HG03064 (cell line): ENCODE results near the gene BEND5.

ENCODE experiments used
- ATAC-seq: cut with Tn5 transposase; IDR thresholded peaks from one replicate; pipeline ENCODE4 v1.9.1; 2021; ENCODE audit warnings: low read depth; ENCODE audit not compliant: unreplicated experiment

BEND5 gene, protein sequence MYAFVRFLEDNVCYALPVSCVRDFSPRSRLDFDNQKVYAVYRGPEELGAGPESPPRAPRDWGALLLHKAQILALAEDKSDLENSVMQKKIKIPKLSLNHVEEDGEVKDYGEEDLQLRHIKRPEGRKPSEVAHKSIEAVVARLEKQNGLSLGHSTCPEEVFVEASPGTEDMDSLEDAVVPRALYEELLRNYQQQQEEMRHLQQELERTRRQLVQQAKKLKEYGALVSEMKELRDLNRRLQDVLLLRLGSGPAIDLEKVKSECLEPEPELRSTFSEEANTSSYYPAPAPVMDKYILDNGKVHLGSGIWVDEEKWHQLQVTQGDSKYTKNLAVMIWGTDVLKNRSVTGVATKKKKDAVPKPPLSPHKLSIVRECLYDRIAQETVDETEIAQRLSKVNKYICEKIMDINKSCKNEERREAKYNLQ

DNA sequence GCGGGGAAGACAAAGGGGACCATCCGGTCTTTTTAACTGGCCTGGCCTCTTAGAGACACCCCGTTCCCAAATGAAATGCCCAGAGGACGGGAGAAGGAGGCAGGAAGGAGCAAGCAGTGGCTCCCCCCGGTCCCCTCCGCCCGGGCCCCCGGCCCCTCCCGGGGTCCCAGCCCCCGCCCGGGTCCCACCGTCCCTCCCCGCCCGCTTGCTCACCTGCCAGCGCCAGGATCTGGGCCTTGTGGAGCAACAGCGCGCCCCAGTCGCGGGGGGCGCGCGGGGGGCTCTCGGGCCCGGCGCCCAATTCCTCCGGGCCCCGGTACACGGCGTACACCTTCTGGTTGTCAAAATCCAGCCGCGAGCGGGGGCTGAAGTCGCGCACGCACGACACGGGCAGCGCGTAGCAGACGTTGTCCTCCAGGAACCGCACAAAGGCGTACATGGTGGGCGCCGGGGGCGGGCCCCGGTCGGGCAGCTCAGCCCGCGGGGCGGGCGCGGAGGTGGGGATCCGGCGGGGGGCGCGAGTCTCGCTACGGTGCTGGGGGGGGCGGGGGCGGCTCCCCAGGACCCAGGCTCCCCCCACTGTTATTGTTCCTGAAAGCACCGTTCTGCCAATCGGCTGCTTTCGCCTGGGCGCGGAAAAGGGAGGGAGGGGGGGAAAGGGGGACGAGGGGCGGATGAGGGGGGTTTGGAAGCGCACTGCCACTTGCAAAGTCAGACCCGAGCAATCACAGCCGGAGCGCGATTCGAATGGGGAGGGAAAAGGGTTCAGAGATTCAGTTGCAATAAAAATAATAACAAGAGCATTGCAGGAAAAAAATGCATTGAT, at the start of gene BEND5:
TSS of gene BEND5 (minus strand) at position 499 of the 826 bp plus-strand sequence. CDS start at position 439, 60 bp downstream.
- ATAC-seq: no peak

DNA sequence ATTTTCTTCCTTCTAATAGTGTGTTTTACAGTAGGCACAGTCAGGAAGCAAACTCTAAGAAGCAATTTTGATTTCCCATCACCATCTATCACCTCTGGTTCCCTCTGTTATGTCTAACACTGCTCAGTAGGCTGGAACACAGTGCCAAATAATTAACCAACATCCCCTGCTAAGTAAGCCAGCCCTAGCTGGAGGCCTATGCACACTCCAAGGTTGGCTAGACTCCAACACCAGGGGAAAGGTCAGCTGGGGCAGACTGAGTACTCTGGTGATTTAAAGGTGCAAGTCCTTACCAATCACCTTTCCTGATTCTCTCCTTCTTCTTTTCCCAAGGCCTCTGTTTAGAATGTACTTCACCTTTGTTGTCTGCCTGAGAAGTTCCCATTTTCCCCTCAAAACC, 46.5 kb upstream of the BEND5 start:
- no peak for ATAC-seq

DNA sequence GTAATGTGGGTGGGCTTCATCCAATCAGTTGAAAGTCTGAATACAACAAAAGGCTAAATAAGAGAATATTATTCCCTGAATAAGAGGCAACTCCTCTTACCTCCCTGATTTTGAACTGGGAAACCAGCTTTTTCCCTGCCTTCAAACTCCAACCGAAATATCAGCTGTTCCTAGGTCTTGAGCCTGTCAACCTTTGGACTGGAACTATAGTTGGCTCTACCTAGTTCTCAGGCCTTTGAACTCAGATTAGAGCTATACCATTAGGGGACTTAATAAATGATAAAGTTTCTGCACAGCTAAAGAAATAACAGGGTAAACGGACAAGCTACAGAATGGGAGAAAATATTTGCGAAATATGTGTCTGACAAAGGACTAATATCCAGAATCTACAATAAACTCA, 43.8 kb upstream of the BEND5 start:
- ATAC-seq: no peak

DNA sequence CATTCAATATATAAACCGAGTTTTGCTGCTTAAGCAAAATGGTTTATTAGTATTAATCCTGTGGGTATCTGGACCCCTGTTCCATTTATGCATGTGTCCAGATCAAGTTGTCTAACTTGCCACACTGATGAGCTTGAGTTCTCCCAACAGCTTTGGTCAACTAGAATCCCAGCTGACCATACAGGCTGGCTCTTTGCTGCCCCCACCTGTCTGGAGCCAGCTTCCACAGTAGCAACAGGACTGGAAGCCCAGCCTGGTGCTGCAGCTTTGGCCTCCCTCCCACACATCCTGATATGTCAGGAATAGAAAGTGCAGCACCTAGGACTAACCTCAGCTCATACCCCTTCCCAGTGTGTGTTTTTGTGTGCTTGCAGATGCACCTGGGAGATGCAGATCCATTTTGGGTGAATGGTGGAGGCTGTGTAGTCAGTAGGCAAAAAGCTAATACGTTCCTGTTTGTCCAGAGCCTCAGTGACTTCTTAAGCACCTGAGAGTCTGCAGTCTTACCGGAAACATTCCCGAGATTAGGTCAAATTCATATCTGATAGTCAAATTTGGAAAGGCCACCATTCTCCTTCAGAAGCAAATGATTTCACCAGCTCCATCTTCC, 40.9 kb upstream of the BEND5 start:
- no peak for ATAC-seq

DNA sequence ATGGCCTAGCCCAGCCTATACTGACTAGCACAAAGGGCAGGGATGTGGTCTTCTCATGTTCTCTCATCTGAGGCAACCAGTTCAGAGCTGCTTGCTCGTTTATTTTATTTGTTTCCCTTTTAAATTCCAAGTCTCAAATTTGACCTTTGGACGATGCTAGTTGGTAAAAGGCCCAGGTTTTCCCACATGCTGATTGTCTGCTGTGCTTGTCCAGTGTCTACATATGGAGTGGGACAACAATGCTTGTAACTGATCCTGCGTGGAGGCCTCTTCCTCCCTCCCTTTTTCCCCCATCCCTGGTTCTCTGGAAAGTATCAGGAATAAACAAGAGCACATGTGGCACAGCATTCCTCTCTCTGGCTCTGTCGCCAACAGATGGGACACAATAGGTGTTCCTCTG, 34.0 kb upstream of the BEND5 start:
- no peak for ATAC-seq

DNA sequence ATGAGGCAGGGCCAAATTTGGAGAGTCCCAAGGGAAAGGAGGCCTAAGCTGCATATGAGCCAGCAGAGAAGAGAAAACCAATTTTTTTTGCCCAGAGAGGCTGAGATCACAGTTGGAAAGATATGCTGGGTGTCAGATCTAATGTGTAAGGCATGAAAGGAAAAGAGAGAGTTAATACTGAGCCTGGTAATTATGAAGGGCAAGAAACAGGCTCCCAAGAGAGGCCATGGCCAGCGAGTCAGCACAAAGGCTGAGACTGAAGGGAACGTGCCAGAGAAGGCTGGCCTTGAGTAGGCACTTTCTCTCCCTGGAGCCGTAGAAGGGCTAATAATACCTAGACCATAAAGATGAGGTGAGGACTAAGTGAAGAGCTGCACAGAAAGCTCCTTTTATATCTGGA, 31.8 kb upstream of the BEND5 start:
- ATAC-seq: no peak

DNA sequence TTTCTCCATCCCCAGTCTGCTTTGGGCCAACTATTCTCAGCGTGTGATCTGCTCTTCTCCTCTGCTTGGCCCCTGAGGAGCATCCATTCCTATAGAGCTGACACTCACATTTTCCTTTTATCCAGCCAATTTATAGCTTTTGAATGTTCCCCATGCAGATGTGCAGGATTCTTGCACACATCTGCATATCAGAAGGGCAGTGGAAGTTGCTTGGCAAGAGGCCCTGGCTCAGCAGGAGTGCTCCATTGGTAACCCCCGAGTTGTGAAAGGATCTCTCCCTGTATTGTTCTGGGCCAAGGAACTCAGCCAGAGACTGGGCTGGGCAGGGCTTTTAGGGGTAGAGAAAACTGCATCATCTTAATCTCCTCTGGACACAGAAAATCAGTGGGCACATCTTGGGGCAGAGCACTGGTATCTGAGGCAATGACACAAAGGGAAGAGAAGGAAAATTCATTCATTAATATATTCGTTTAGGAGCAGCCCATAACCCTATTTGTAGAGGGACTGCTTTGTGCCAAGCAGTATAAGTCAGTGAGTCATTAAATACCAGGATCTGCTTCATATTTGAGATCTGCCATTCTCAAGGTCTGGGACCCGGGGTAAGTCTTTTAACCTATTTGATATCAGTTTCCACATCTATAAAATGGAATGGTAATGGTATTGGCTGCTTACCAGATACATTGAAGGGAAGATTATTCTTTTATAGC, 31.0 kb upstream of the BEND5 start:
- no peak for ATAC-seq

DNA sequence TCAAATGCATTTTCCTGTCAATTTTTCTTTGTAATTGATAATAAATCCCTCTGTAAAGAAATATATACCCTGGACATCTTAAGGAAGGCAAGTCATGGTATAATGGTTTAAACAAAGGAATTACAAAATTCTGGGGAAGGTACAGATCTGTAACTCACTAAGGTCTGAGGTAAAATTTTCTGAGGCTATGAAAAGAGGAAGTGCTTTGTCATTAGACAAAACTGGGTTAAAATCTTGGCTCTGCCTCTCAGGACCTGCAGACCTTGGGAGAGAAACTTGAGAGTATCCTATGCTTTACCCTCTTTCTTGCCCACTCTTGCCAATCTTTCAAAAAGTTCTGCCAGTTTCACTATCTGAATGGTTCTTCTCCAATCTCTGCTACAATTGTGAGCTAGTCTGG, 26.8 kb upstream of the BEND5 start:
- ATAC-seq: no peak

DNA sequence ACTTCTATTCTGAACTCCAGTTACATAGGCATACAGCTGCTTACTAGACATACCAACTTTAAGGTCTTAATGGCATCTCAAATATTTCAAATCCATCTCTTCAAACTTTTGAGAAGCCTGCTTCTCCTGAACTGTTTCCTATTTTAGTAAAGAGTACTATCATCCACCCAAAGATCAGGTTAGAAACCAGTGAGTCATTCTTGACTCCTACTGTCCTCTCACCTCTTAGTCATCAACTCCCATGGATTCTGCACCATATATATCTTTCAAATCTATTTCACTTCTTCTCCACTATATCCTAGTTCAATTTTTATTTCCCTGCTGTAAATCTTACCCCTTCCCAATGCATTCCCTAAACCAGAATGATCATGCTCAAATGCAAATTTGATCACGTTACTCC, 18.1 kb upstream of the BEND5 start:
- no peak for ATAC-seq

DNA sequence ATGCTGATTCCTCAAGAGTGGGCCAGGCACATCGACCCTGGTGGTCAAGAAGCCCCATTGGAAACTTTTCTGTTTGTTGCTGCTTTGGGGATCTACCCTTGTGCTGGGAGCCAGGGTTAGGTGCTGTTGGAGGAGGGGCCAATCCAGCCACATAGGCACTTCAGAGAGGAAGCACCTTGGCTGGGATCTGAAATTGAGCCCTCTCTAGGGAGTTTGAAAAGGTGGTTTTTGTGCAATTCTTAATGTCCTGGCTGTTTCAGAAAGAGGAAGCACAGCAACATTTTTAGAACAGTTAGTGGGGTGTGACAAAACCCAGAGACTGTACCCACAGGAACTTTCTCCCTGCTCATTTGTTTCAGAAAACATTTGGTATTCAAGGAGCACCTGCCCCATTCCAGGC, 17.2 kb upstream of the BEND5 start:
- peak; percentile 72 for ATAC-seq

DNA sequence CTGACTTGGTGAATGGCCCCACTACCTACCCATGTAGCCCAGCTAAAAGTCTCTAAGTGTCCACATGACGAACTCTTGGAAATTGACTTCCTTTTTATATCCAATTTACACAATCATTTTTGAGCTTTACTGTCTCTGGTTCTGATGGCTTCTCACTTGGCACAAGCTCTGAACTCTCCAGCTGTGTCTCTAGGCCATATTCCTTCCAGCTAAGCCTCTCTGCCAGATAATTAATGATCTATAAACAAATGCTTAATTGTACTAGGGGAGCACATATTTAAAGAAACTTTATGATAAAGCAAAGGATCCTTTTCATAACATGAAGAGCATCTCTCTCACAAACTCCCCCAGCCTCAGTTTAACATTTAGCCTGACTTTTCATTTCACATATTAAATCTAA, 16.3 kb upstream of the BEND5 start:
- ATAC-seq: no peak

DNA sequence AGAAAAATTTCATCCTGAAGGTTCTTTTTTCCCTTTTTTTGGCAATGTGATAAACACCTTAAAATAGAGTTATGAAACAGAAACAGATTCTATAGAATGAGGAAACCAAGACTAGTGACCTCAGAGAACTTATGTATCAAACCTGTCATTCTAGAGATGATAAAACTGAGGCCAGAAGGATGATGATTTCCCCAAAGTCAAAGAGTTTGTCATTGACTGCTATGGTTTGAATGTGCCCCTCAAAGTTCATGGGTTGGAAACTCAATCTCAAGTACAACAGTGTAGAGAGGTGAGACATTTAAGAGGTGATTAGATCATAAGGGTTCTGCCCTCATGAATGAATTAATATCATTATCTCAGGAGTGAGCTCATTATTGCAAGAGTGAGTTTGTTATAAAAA, 13.7 kb upstream of the BEND5 start:
- ATAC-seq: no peak

DNA sequence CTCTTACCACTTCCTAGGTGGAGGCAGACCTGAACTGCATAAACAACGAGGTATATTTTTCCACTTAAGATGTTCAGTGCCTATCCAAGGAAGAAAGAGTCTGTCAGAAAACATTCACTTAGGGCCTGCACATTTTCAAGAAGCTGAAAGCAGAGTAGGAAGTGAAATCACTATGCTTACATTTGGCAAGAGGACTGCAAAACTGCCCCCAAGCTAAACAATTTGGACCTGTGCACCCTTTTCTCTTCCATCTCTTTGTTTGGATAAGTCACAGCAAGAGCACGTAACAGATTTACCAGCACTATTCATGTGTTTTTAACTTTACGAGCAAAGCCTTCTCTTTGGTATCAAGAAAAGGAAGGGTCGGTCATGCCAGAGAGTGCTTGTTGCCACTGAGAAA, 13.2 kb upstream of the BEND5 start:
- ATAC-seq: no peak

DNA sequence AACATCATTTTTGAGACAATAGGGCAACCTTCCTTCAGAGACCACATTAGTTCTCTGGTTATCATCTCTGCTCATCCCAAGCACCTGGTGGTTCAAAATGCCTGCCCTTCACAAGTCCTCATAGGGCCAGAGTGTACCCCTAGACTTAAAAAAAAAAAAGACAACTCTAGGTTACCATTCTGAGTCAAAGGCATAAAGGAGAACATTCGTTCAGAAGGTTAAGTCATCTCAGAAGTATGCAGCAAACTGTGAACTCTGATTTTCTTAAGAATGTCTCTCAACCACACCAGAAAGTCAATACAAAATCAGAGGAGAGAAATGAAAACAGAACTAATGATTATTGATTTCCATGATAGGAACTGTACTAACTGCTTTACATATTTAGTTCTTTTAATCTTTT, 9.2 kb upstream of the BEND5 start:
- no peak for ATAC-seq

DNA sequence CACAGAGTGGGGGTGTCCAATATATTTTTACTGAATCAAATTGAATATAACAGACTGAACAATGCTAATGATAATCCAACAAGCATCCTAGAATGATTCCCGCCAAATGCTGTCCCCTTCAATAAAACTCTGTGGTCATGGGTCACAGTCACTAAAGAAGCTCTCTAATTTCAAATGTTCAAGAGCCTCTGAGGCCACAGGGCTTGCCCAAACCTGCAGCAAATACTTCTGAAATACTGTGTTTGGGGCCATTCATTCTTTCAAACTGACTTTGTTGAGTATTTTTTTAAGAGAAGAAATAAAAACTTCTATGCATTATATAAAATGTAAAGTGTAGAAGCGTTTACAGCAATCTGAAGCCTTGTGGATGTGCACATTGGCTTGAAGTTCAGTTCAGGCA, 7.6 kb upstream of the BEND5 start:
- no peak for ATAC-seq

DNA sequence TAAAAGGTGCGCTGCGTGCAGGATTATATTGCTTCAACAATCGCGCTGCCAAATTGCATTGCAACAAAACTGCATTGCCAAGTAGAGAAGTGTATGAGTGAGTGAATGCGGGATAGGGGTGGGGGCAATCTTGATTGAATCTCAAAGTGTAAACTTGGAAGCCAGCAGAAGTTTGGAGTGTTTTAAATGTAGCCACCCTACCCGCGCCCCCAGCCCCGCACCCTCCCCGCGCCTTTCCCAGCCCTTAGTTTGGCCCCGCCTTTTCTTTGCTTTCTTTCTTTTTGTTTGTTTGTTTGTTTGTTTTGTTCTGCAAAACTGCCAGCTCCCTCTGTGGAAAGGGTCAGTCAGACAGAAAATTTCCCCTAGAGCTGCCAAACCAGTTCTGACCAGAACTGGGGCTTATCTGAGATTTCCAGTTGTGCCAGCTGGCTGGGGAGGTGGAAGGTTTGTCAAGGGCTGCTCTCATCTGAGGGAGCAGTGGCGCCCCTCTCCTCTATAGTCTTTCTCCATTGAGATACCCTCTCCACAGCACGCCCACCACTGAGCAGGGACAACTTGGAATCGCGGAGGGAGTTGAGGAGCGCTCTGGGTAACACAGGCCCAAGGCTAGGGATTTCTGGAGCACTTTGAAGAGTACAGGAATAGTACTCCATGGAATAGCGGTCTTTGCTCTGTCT, 666 bp upstream of the BEND5 start:
- no peak for ATAC-seq

DNA sequence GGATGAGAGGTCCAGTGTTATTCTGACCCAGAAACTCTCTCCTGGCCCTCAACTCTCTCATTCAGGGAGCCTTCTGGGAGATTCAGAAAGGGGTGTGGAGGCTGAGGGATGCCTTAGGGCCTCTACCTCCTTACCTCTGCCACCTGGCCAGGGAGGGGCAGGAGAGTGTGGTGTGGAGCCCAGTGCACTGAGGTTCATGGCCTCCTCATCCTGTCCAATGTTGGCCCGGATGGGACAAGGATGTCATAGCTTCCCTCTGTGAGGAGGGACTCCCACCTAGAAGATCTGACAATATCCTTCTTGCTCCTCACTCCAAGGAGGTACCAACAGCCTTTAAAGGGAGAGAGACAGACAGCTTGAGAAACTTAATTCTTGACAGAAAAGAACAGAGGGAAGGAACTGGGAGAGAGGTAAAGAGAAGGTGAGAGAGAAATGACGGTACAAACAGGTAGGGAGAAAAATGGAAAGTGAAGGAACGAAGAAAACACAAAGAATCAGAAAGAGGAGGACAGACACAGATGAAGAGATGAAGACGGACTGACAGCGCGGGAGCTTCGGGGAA, 779 bp downstream of the BEND5 start:
- no peak for ATAC-seq

DNA sequence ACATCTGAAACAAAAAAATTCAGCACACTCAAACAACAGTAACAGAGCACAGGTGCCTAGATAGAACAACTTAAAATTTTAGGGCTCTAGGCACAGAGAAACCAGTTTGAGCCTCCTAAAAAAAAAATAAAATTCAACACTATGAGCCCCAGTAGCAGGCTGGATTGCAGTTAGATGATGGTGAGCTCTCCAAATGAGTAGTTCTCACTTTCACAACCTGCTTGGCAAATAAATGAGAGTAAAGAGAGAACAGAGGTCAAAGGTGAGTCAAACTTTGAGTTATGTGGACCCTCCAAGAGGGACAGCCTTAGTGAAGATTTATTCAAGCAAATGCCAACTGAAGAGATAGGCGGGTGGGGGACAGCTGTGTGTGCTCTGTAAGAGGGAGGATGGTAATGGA, 3.6 kb downstream of the BEND5 start:
- no peak for ATAC-seq

DNA sequence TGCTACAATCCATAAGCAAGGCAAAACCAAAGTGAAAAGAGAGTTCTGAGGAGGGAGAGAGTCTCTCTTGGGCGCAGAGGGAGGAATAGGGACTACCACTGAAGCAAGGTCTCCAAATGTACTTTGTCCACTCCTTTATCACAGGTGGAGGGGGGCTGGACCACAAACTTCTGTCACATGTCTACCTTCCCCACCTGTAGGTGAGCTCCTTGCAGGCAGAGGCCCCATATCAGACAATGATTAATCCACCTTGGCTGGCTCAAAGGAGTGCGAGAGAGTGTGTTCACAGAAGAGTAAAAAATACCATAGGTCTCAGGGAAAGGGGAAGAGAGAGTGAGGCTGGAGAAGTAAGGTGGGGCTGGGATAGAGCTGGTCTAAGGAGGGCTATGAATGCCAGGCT, 4.5 kb downstream of the BEND5 start:
- no peak for ATAC-seq

DNA sequence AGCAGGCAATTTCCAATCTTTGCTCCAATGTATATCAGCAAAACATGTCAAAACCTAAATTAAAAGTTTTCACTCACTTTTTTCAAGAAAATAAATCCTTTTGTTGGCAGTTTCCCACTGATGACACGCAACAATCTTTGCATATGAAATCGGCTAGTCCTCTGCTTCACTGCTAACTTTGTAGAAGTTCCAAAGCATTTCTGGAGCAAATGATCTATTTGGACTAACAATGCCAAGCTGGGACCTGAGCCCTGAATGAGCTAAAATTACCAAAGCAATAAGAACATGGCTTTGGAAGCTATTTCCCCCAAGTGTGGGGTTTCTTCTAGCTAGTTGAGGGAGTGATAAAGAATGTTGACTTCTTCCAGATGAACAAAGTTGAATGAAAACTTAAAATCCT, 5.1 kb downstream of the BEND5 start:
- ATAC-seq: no peak
